ENCODE measurements around the gene ADAMTS13.

DNA sequence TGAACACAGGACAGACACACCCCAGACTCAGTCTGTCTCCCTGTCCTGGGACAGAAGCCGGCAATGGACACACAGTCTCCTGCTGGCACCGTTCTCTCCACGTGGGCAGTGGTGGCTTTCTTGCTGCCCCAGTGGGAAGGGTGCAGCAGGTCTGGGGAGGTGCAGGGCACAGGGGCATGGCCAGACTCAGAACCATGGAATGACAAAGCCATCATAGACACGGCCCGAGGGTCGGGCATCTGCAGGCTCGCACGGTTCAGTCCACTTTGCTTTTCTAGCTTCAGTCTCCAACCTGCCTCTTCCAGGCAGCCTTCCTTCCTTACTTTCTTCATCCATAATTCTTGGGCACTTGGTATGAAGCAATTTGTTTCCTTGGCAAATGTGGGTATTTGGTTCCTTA lies 85.9 kb downstream of the ADAMTS13 start:
- TF ChIP-seq, protein P1, sequence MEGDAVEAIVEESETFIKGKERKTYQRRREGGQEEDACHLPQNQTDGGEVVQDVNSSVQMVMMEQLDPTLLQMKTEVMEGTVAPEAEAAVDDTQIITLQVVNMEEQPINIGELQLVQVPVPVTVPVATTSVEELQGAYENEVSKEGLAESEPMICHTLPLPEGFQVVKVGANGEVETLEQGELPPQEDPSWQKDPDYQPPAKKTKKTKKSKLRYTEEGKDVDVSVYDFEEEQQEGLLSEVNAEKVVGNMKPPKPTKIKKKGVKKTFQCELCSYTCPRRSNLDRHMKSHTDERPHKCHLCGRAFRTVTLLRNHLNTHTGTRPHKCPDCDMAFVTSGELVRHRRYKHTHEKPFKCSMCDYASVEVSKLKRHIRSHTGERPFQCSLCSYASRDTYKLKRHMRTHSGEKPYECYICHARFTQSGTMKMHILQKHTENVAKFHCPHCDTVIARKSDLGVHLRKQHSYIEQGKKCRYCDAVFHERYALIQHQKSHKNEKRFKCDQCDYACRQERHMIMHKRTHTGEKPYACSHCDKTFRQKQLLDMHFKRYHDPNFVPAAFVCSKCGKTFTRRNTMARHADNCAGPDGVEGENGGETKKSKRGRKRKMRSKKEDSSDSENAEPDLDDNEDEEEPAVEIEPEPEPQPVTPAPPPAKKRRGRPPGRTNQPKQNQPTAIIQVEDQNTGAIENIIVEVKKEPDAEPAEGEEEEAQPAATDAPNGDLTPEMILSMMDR (IDR thresholded peaks at IDR 0.05 in 4 of 5, conservative IDR thresholded peaks at IDR 0.05 in 1 of 5) = no peak
- TF ChIP-seq POLR2A (IDR thresholded peaks at IDR 0.05) = no peak
